Measurements from ENCODE around the gene FERMT3. TPM values are rescaled to one million over a fixed set of nuclear protein-coding genes. Genes with fewer than 3 reads are reported as not detected.

Gene FERMT3
- total and polyA plus RNA-seq, 2 of the 13 experiments (the other 11 are each of a cell fraction or from before 2014, with no cell fraction given), result 0.29 TPM; not detected in 1

- TF ChIP-seq, protein P1, sequence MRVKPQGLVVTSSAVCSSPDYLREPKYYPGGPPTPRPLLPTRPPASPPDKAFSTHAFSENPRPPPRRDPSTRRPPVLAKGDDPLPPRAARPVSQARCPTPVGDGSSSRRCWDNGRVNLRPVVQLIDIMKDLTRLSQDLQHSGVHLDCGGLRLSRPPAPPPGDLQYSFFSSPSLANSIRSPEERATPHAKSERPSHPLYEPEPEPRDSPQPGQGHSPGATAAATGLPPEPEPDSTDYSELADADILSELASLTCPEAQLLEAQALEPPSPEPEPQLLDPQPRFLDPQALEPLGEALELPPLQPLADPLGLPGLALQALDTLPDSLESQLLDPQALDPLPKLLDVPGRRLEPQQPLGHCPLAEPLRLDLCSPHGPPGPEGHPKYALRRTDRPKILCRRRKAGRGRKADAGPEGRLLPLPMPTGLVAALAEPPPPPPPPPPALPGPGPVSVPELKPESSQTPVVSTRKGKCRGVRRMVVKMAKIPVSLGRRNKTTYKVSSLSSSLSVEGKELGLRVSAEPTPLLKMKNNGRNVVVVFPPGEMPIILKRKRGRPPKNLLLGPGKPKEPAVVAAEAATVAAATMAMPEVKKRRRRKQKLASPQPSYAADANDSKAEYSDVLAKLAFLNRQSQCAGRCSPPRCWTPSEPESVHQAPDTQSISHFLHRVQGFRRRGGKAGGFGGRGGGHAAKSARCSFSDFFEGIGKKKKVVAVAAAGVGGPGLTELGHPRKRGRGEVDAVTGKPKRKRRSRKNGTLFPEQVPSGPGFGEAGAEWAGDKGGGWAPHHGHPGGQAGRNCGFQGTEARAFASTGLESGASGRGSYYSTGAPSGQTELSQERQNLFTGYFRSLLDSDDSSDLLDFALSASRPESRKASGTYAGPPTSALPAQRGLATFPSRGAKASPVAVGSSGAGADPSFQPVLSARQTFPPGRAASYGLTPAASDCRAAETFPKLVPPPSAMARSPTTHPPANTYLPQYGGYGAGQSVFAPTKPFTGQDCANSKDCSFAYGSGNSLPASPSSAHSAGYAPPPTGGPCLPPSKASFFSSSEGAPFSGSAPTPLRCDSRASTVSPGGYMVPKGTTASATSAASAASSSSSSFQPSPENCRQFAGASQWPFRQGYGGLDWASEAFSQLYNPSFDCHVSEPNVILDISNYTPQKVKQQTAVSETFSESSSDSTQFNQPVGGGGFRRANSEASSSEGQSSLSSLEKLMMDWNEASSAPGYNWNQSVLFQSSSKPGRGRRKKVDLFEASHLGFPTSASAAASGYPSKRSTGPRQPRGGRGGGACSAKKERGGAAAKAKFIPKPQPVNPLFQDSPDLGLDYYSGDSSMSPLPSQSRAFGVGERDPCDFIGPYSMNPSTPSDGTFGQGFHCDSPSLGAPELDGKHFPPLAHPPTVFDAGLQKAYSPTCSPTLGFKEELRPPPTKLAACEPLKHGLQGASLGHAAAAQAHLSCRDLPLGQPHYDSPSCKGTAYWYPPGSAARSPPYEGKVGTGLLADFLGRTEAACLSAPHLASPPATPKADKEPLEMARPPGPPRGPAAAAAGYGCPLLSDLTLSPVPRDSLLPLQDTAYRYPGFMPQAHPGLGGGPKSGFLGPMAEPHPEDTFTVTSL (CRISPR knock-in tag; IDR thresholded peaks at IDR 0.05; ENCODE audit: borderline replicate concordance), result no peak
- TF ChIP-seq NR0B2 (CRISPR knock-in tag; IDR thresholded peaks at IDR 0.05) (no peak), ZNF547 (CRISPR knock-in tag; IDR thresholded peaks at IDR 0.05) (no peak; the same call in 1 of the 2 replicates), CEBPG (CRISPR knock-in tag; IDR thresholded peaks at IDR 0.05) (no peak), ZNF646 (CRISPR knock-in tag; IDR thresholded peaks at IDR 0.05) (no peak), TEAD3 (CRISPR knock-in tag; optimal IDR thresholded peaks at IDR 0.05; ENCODE audit: borderline replicate concordance) (no peak), GFI1 (CRISPR knock-in tag; IDR thresholded peaks at IDR 0.05; ENCODE audit: borderline replicate concordance) (no peak), ARHGAP35 (CRISPR knock-in tag; IDR thresholded peaks at IDR 0.05; ENCODE audit: borderline replicate concordance) (no peak), FOSL2 (CRISPR knock-in tag; IDR thresholded peaks at IDR 0.05) (no peak), SALL1 (CRISPR knock-in tag; IDR thresholded peaks at IDR 0.05) (peak; percentile 46; the same call in 1 of the 2 replicates), ZNF7 (CRISPR knock-in tag; IDR thresholded peaks at IDR 0.05) (no peak), ZNF740 (CRISPR knock-in tag; IDR thresholded peaks at IDR 0.05) (peak; percentile 32; the same call in 1 of the 2 replicates), HOXA9 (CRISPR knock-in tag; IDR thresholded peaks at IDR 0.05; ENCODE audit: borderline replicate concordance) (no peak)
- TF ChIP-seq, protein P2, sequence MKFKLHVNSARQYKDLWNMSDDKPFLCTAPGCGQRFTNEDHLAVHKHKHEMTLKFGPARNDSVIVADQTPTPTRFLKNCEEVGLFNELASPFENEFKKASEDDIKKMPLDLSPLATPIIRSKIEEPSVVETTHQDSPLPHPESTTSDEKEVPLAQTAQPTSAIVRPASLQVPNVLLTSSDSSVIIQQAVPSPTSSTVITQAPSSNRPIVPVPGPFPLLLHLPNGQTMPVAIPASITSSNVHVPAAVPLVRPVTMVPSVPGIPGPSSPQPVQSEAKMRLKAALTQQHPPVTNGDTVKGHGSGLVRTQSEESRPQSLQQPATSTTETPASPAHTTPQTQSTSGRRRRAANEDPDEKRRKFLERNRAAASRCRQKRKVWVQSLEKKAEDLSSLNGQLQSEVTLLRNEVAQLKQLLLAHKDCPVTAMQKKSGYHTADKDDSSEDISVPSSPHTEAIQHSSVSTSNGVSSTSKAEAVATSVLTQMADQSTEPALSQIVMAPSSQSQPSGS (CRISPR knock-in tag; IDR thresholded peaks at IDR 0.05), result no peak
Observed at GRCh38 chr11:64234647-64235379, 28.3 kb downstream of the FERMT3 start (continued).
